A673 (cell line): Measurements from ENCODE around the gene WDR7. TPM values are rescaled to one million over a fixed set of nuclear protein-coding genes. Genes with fewer than 3 reads are reported as not detected.

ENCODE experiments used
- BruUV-seq: library from RNA; stranded (reverse); fragments of 400-500 nt; replicated peaks from 2 replicates; lab custom pipeline; 2021; lab: Mats Ljungman, UMichigan
- CTCF ChIA-PET: fragments of 300-600 bp; sonication (Branson Sonifier 250); formaldehyde crosslinking; loops from one replicate; lab custom pipeline; 2022; ENCODE audit warnings: antibody characterized with exemption; lab: Charles Lee
- POLR2A ChIA-PET: fragments of 300-600 bp; sonication (Branson Sonifier 250); formaldehyde crosslinking; loops from one replicate; lab custom pipeline; 2022; ENCODE audit warnings: antibody characterized with exemption; ENCODE audit not compliant: low non-redundant PET; lab: Charles Lee
- DNase-seq: peaks from one replicate; pipeline ENCODE4 v3.0.0-alpha.2; 2015; ENCODE audit warnings: low spot score
- H3K27ac ChIP-seq: fragments of 200-600 bp; sonication (generic); 2 replicates; pipeline ENCODE4 v1.5.1; 2016; ENCODE audit warnings: mixed run types, low read depth, mild to moderate bottlenecking, mixed read lengths, antibody characterized with exemption, low read length; ENCODE audit not compliant: poor library complexity, severe bottlenecking
- H3K27me3 ChIP-seq: fragments of 200-600 bp; sonication (generic); replicated peaks from 2 replicates; pipeline ENCODE4 v1.6.1; 2017; ENCODE audit warnings: mixed run types, low read depth, mild to moderate bottlenecking, mixed read lengths, antibody characterized with exemption, low read length; ENCODE audit not compliant: insufficient read depth, poor library complexity
- H3K36me3 ChIP-seq: fragments of 200-600 bp; sonication (generic); 2 replicates; pipeline ENCODE4 v1.6.1; 2016; ENCODE audit warnings: mixed run types, mild to moderate bottlenecking, mixed read lengths, antibody characterized with exemption, low read length; ENCODE audit not compliant: insufficient read depth, poor library complexity, severe bottlenecking
- H3K4me1 ChIP-seq: fragments of 200-600 bp; sonication (generic); 2 replicates; pipeline ENCODE4 v1.6.1; 2017; ENCODE audit warnings: mixed run types, mild to moderate bottlenecking, mixed read lengths, antibody characterized with exemption, low read length; ENCODE audit not compliant: insufficient read depth, poor library complexity, severe bottlenecking
- H3K4me3 ChIP-seq: fragments of 200-600 bp; sonication (generic); 2 replicates; pipeline ENCODE4 v1.5.1; 2016; ENCODE audit warnings: low read depth, mixed run types, mild to moderate bottlenecking, mixed read lengths, low read length; ENCODE audit not compliant: poor library complexity, severe bottlenecking
- H3K9me3 ChIP-seq: fragments of 200-600 bp; sonication (generic); 2 replicates; pipeline ENCODE4 v1.6.1; 2016; ENCODE audit warnings: mixed run types, low read depth, mild to moderate bottlenecking, mixed read lengths, antibody characterized with exemption, low read length; ENCODE audit not compliant: poor library complexity, severe bottlenecking
- CTCF ChIP-seq: fragments of 300-800, 200-600 bp; sonication (generic); conservative IDR thresholded peaks from 2 replicates; pipeline ENCODE4 v1.5.1; 2017; ENCODE audit warnings: low read depth, mild to moderate bottlenecking, antibody characterized with exemption, low read length, moderate library complexity, mixed read lengths
- EZH2 ChIP-seq: fragments of 200-600 bp; sonication (generic); IDR thresholded peaks from 2 replicates; pipeline ENCODE4 v1.6.1; 2017; ENCODE audit warnings: borderline replicate concordance, low read depth, mild to moderate bottlenecking, mixed read lengths, antibody characterized with exemption, low read length; ENCODE audit not compliant: poor library complexity, severe bottlenecking
- intact Hi-C: fragments of 100-400 bp; cut with micrococcal nuclease; formaldehyde crosslinking; loops from one replicate; pipeline ENCODE4 v1.10.0; 2022; ENCODE audit not compliant: unreplicated experiment
- total RNA-seq: library from RNA; stranded (reverse); gene quantifications from 2 replicates; pipeline ENCODE4 v1.2.3, GENCODE V29; 2021

The WDR7 gene
- total RNA-seq, 1 experiment from 2014 or later: 21.2 TPM

DNA sequence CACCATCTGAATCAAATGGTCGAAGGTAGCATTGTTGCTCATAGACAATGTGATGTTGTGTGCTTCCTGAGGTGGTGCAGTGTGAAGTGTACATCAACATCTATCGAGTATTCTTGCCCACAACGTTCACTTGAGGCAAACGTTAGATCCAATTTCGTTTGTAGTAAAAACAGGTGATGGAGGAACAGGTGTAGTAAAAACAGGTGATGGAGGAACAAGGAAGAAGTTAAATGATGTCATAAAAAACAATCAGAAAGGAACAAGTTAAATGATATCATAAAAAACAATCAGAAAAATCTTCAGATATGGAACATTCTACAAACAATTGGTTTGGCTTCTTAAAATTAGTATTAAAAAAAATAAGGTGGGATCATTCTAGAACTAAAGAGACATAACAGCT lies 11.3 kb downstream of the WDR7 start:
- H3K9me3 ChIP-seq: no peaks in the 10 kb centered on the region
- H3K27me3 ChIP-seq: no peaks in the 10 kb centered on the region
- BruUV-seq: no TSS peak
- CTCF ChIA-PET: no interaction called here
- no peaks in the 10 kb centered on the region for H3K36me3 ChIP-seq
- intact Hi-C loops: no loop called here
- POLR2A ChIA-PET: no interaction called here
- H3K27ac ChIP-seq: no peak overlapping the region
- H3K4me1 ChIP-seq: no peaks in the 10 kb centered on the region
- no peak for DNase-seq
- H3K4me3 ChIP-seq: no peak overlapping the region
- no peak for TF ChIP-seq CTCF

GRCh38 chr18:56662902-56663301 lies 11.7 kb downstream of the WDR7 start:
- no peaks in the 10 kb centered on the region for H3K27me3 ChIP-seq
- no peak for DNase-seq
- intact Hi-C loops: no loop called here
- H3K36me3 ChIP-seq: no peaks in the 10 kb centered on the region
- no peaks in the 10 kb centered on the region for H3K4me1 ChIP-seq
- H3K27ac ChIP-seq: no peak overlapping the region
- CTCF ChIA-PET: no interaction called here
- H3K9me3 ChIP-seq: no peaks in the 10 kb centered on the region
- H3K4me3 ChIP-seq: no peak overlapping the region
- POLR2A ChIA-PET: no interaction called here
- BruUV-seq: no TSS peak
- TF ChIP-seq EZH2 (no peak), CTCF (no peak)

DNA sequence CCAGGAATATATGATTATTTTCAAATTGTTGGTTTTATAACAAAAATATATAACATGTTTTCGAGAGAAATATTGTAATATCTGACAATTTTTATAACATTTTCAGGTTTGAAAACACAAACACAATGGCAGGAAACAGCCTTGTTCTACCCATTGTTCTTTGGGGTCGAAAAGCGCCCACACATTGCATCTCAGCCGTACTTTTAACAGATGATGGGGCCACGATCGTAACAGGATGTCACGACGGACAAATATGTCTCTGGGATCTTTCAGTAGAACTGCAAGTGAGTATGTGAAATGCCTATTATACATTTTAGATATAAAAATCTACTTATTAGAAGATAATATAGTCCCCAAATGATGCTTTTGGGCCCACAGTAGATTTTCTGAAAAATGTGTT lies 21.2 kb downstream of the WDR7 start:
- TF ChIP-seq CTCF (no peak), EZH2 (no peak)
- no TSS peak for BruUV-seq
- CTCF ChIA-PET: no interaction called here

More for the DNA sequence above, 21.2 kb downstream of the WDR7 start:
- Histone ChIP-seq H3K9me3 (no peaks in the 10 kb centered on the region), H3K27me3 (no peaks in the 10 kb centered on the region), H3K4me3 (no peak overlapping the region), H3K36me3 (no peaks in the 10 kb centered on the region), H3K4me1 (no peaks in the 10 kb centered on the region), H3K27ac (no peak overlapping the region)
- DNase-seq: no peak
- POLR2A ChIA-PET: no interaction called here
- intact Hi-C loops: no loop called here
